Progenitor cell of endocrine pancreas (in vitro differentiated cells): Measurements from ENCODE around the gene ELF1. TPM values are rescaled to one million over a fixed set of nuclear protein-coding genes. Genes with fewer than 3 reads are reported as not detected.
A peak's percentile ranks its signal among the peaks of the same experiment; 100 is the strongest.

Source experiments
- DNase-seq: peaks from one replicate; pipeline ENCODE4 v3.0.0; 2021; ENCODE audit warnings: low spot score; ENCODE audit not compliant: unreplicated experiment
- H3K27ac Mint-ChIP-seq: 2 replicates; pipeline ENCODE4 v1.8.0; 2021; ENCODE audit warnings: mild to moderate bottlenecking, moderate library complexity, mixed read lengths
- H3K27me3 Mint-ChIP-seq: 2 replicates; pipeline ENCODE4 v1.8.0; 2021; ENCODE audit warnings: mixed read lengths
- H3K36me3 Mint-ChIP-seq: 2 replicates; pipeline ENCODE4 v1.8.0; 2022; ENCODE audit warnings: mixed read lengths; ENCODE audit not compliant: insufficient read depth
- H3K4me1 Mint-ChIP-seq: 2 replicates; pipeline ENCODE4 v1.8.0; 2021; ENCODE audit warnings: low read depth, mixed read lengths
- H3K4me3 Mint-ChIP-seq: 2 replicates; pipeline ENCODE4 v1.8.0; 2021; ENCODE audit warnings: low read depth, mild to moderate bottlenecking, moderate library complexity, mixed read lengths
- H3K9me3 Mint-ChIP-seq: 2 replicates; pipeline ENCODE4 v1.8.0; 2021; ENCODE audit warnings: low read depth, mixed read lengths
- CTCF ChIP-seq: fragments of 200-600 bp; sonication (generic); IDR thresholded peaks from one replicate; pipeline ENCODE4 v1.5.0; 2021; ENCODE audit warnings: antibody characterized with exemption, mild to moderate bottlenecking; ENCODE audit not compliant: unreplicated experiment
- total RNA-seq: library from RNA; stranded (reverse); gene quantifications from 2 replicates; pipeline ENCODE4 v1.2.1, GENCODE V29; 2021

ELF1 gene
- total RNA-seq, 1 donor from 2014 or later: 89.7 TPM

GRCh38 chr13:40963927-40964326 lies 55.2 kb downstream of the ELF1 start:
- no peak for TF ChIP-seq CTCF
- no peak overlapping the region for H3K27ac Mint-ChIP-seq
- DNase-seq: no peak
- H3K4me1 Mint-ChIP-seq: peaks cover 4% of the 10 kb centered on the region
- H3K4me3 Mint-ChIP-seq: no peak overlapping the region
- H3K27me3 Mint-ChIP-seq: no peaks in the 10 kb centered on the region
- peaks cover 6% of the 10 kb centered on the region for H3K36me3 Mint-ChIP-seq
- no peaks in the 10 kb centered on the region for H3K9me3 Mint-ChIP-seq

GRCh38 chr13:40961826-40962225 lies 57.3 kb downstream of the ELF1 start:
- no peak for TF ChIP-seq CTCF
- Mint-ChIP-seq H3K9me3 (peaks cover 7% of the 10 kb centered on the region), H3K4me1 (peaks cover 2% of the 10 kb centered on the region), H3K4me3 (no peak overlapping the region), H3K36me3 (peaks cover 22% of the 10 kb centered on the region), H3K27me3 (no peaks in the 10 kb centered on the region), H3K27ac (peak overlapping the region; percentile 37)
- DNase-seq: no peak

- TF ChIP-seq CTCF: no peak
- Mint-ChIP-seq H3K27ac (no peak overlapping the region), H3K9me3 (peaks cover 7% of the 10 kb centered on the region), H3K4me3 (no peak overlapping the region), H3K27me3 (no peaks in the 10 kb centered on the region), H3K36me3 (peaks cover 28% of the 10 kb centered on the region), H3K4me1 (peaks cover 1% of the 10 kb centered on the region)
- no peak for DNase-seq
Measured at GRCh38 chr13:40961214-40961613, 57.9 kb downstream of the ELF1 start.

GRCh38 chr13:40960716-40961115 lies 58.4 kb downstream of the ELF1 start:
- H3K9me3 Mint-ChIP-seq: peaks cover 7% of the 10 kb centered on the region
- no peak overlapping the region for H3K4me3 Mint-ChIP-seq
- H3K27me3 Mint-ChIP-seq: no peaks in the 10 kb centered on the region
- DNase-seq: no peak
- TF ChIP-seq CTCF: no peak
- H3K36me3 Mint-ChIP-seq: peaks cover 30% of the 10 kb centered on the region
- H3K4me1 Mint-ChIP-seq: peaks cover 1% of the 10 kb centered on the region
- no peak overlapping the region for H3K27ac Mint-ChIP-seq

- no peaks in the 10 kb centered on the region for H3K4me1 Mint-ChIP-seq
- H3K36me3 Mint-ChIP-seq: peaks cover 35% of the 10 kb centered on the region
- TF ChIP-seq CTCF: no peak
- peaks cover 9% of the 10 kb centered on the region for H3K9me3 Mint-ChIP-seq
- no peak for DNase-seq
- peak overlapping the region; percentile 3 for H3K27ac Mint-ChIP-seq
- no peaks in the 10 kb centered on the region for H3K27me3 Mint-ChIP-seq
- H3K4me3 Mint-ChIP-seq: no peak overlapping the region
Measured at GRCh38 chr13:40958655-40959054, 60.5 kb downstream of the ELF1 start.
